8988T (cell line): ENCODE measurements around the gene CDK11A.

Experiments
- DNase-seq: peaks from one replicate; pipeline ENCODE4 v3.0.0; 2011

The CDK11A gene

GRCh38 chr1:1724035-1724864, at the start of gene CDK11A:
Gene CDK11A, minus strand, starts transcription at chr1:1724357. Its CDS starts 1,539 bp downstream, at chr1:1722818.
- DNase-seq: peak; percentile 45

GRCh38 chr1:1773874-1774273, 49.7 kb upstream of the CDK11A start:
- no peak for DNase-seq

- DNase-seq: no peak
These were observed 46.9 kb upstream of the CDK11A start for GRCh38 chr1:1771096-1771495.

- DNase-seq: no peak
These were observed 45.9 kb upstream of the CDK11A start for GRCh38 chr1:1770102-1770501.

- no peak for DNase-seq
These were observed 44.3 kb upstream of the CDK11A start for GRCh38 chr1:1768249-1768992.

GRCh38 chr1:1764876-1765470, 40.8 kb upstream of the CDK11A start:
- DNase-seq: no peak

GRCh38 chr1:1763657-1764621, 39.8 kb upstream of the CDK11A start:
- DNase-seq: no peak

GRCh38 chr1:1761504-1762376, 37.6 kb upstream of the CDK11A start:
- DNase-seq: no peak

- DNase-seq: no peak
These were observed 36.6 kb upstream of the CDK11A start for GRCh38 chr1:1760715-1761114.

- no peak for DNase-seq
These were observed 36.1 kb upstream of the CDK11A start for GRCh38 chr1:1760345-1760650.

- no peak for DNase-seq
These were observed 35.5 kb upstream of the CDK11A start for GRCh38 chr1:1759456-1760344.

- DNase-seq: no peak
These were observed 34.7 kb upstream of the CDK11A start for GRCh38 chr1:1758692-1759455.

- DNase-seq: no peak
These were observed 34.0 kb upstream of the CDK11A start for GRCh38 chr1:1758059-1758621.

GRCh38 chr1:1757422-1758058, 33.4 kb upstream of the CDK11A start:
- DNase-seq: no peak

GRCh38 chr1:1756661-1757421, 32.7 kb upstream of the CDK11A start:
- no peak for DNase-seq

GRCh38 chr1:1755852-1756251, 31.7 kb upstream of the CDK11A start:
- no peak for DNase-seq

GRCh38 chr1:1755426-1755825, 31.3 kb upstream of the CDK11A start:
- no peak for DNase-seq
